Lower leg skin (tissue), 3 donors: ENCODE measurements around the gene MBD4.

Experiments
- POLR2A ChIP-seq, 2 donors: fragments of 450-650 bp; IDR thresholded peaks; one replicate each; pipeline ENCODE4 v1.6.1; 2016 to 2017; ENCODE audit warnings: antibody characterized with exemption in 2 of 2, mild to moderate bottlenecking in 1 of 2, moderate library complexity in 1 of 2
- TF ChIP-seq, protein P1 (sequence below), 3 donors: fragments of 450-650 bp; IDR thresholded peaks; one replicate each; pipeline ENCODE4 v1.5.1; 2016; ENCODE audit warnings: antibody characterized with exemption in 3 of 3, mild to moderate bottlenecking in 3 of 3, moderate library complexity in 2 of 3

DNA sequence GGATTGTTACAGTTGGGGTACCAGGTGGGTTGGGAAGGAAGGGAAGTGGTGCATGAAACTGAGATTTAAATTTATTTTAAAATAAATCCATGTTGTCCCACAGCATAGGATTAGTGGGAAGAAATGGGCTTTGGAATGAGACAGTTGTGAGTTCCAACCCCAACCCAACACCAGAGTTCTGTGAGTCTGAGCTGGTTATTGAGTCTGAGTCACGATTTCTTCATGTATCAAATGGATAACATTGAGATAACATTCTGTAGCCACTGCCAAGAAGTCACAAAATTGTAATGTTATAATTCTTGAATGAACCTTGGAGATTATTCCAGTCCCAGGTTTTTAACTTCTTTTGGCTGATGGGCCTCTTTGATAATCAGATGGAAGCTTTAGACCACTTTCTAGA lies 14.0 kb upstream of the MBD4 start:
- TF ChIP-seq, protein P1, sequence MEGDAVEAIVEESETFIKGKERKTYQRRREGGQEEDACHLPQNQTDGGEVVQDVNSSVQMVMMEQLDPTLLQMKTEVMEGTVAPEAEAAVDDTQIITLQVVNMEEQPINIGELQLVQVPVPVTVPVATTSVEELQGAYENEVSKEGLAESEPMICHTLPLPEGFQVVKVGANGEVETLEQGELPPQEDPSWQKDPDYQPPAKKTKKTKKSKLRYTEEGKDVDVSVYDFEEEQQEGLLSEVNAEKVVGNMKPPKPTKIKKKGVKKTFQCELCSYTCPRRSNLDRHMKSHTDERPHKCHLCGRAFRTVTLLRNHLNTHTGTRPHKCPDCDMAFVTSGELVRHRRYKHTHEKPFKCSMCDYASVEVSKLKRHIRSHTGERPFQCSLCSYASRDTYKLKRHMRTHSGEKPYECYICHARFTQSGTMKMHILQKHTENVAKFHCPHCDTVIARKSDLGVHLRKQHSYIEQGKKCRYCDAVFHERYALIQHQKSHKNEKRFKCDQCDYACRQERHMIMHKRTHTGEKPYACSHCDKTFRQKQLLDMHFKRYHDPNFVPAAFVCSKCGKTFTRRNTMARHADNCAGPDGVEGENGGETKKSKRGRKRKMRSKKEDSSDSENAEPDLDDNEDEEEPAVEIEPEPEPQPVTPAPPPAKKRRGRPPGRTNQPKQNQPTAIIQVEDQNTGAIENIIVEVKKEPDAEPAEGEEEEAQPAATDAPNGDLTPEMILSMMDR (IDR thresholded peaks at IDR 0.05): no peak
- no peak for TF ChIP-seq POLR2A (IDR thresholded peaks at IDR 0.05)
